ENCODE results near the gene ARHGAP33.

GRCh38 chr19:35748106-35749020, 27.0 kb upstream of the ARHGAP33 start, which contains the start of gene LIN37:
- TF ChIP-seq CTCF (IDR thresholded peaks at IDR 0.05) = peak; percentile 22 to 45 (median 24)
- TF ChIP-seq POLR2A (IDR thresholded peaks at IDR 0.05) = peak; percentile 85
